NCI-H1092 (cell line): ENCODE measurements around the gene TAOK3.
"Not testable (repeated sequence)": the region's sequence is repeated elsewhere in the genome, so short reads cannot be mapped to it uniquely, and the experiment has no call there.

Experiments
- DNase-seq: peaks from one replicate; lab custom pipeline; 2025; lab: John Stamatoyannopoulos, UW

The TAOK3 gene

GRCh38 chr12:118336123-118336522, 36.6 kb downstream of the TAOK3 start:
- DNase-seq: no peak

- no peak for DNase-seq
Observed at GRCh38 chr12:118334939-118335567, 37.7 kb downstream of the TAOK3 start.

GRCh38 chr12:118334241-118334640, 38.5 kb downstream of the TAOK3 start:
- DNase-seq: no peak

- DNase-seq: no peak
Observed at GRCh38 chr12:118332511-118332910, 40.2 kb downstream of the TAOK3 start.

GRCh38 chr12:118330421-118331018, 42.2 kb downstream of the TAOK3 start:
- DNase-seq: no peak

GRCh38 chr12:118328486-118329330, 44.0 kb downstream of the TAOK3 start:
- DNase-seq: no peak

- DNase-seq: no peak
Observed at GRCh38 chr12:118327391-118327790, 45.3 kb downstream of the TAOK3 start.

- no peak for DNase-seq
Observed at GRCh38 chr12:118326991-118327390, 45.7 kb downstream of the TAOK3 start.

- DNase-seq: no peak
Observed at GRCh38 chr12:118325081-118325480, 47.6 kb downstream of the TAOK3 start.

- no peak for DNase-seq
Observed at GRCh38 chr12:118319627-118320026, 53.1 kb downstream of the TAOK3 start.

GRCh38 chr12:118318744-118319143, 54.0 kb downstream of the TAOK3 start:
- no peak for DNase-seq

GRCh38 chr12:118317729-118318128, 55.0 kb downstream of the TAOK3 start:
- DNase-seq: no peak

- no peak for DNase-seq
Observed at GRCh38 chr12:118315821-118316220, 56.9 kb downstream of the TAOK3 start.

GRCh38 chr12:118312578-118312977, 60.1 kb downstream of the TAOK3 start:
- DNase-seq: no peak

- DNase-seq: no peak
Observed at GRCh38 chr12:118311666-118312065, 61.0 kb downstream of the TAOK3 start.

- DNase-seq: no peak
Observed at GRCh38 chr12:118310320-118310719, 62.4 kb downstream of the TAOK3 start.

GRCh38 chr12:118308006-118308405, 64.7 kb downstream of the TAOK3 start:
- not testable (repeated sequence) for DNase-seq

GRCh38 chr12:118307069-118307954, 65.4 kb downstream of the TAOK3 start:
- no peak for DNase-seq

GRCh38 chr12:118304093-118304492, 68.6 kb downstream of the TAOK3 start:
- no peak for DNase-seq

- no peak for DNase-seq
Observed at GRCh38 chr12:118302053-118302452, 70.7 kb downstream of the TAOK3 start.

GRCh38 chr12:118299791-118300460, 72.8 kb downstream of the TAOK3 start:
- no peak for DNase-seq

- no peak for DNase-seq
Observed at GRCh38 chr12:118297284-118297683, 75.4 kb downstream of the TAOK3 start.
